NT2/D1 (cell line): ENCODE data around the gene SCN9A.

Source experiments
- SUZ12 ChIP-seq: IDR thresholded peaks from 2 replicates; pipeline ENCODE4 v1.6.1; 2011; ENCODE audit not compliant: insufficient read length, insufficient read depth; ENCODE audit errors: extremely low read depth
- YY1 ChIP-seq: IDR thresholded peaks from 2 replicates; pipeline ENCODE4 v1.6.1; 2011; ENCODE audit not compliant: insufficient read length, insufficient read depth
- ZNF274 ChIP-seq: IDR thresholded peaks from 2 replicates; pipeline ENCODE4 v1.6.1; 2011; ENCODE audit warnings: mild to moderate bottlenecking, low read depth, low read length

GRCh38 chr2:166171216-166171615 is 204.5 kb downstream of the SCN9A start:
- no peak for TF ChIP-seq YY1
- TF ChIP-seq ZNF274: no peak
- no peak for TF ChIP-seq SUZ12
